Stimulated activated CD4-positive, alpha-beta T cell treated with anti-CD3 and anti-CD28 coated beads, Interleukin-4, amount 100 ng/mL, for 48 hours (primary cell): ENCODE results near the gene BAG5.
A peak's percentile ranks its signal among the peaks of the same experiment; 100 is the strongest.
"Not testable (repeated sequence)": the region's sequence is repeated elsewhere in the genome, so short reads cannot be mapped to it uniquely, and the experiment has no call there.

Experiments used
- DNase-seq, 2 donors: peaks; one replicate each; pipeline ENCODE4 v3.0.0-alpha.2; 2020; ENCODE audit warnings: low read depth in 2 of 2

Gene BAG5

GRCh38 chr14:103534576-103535061 is 27.8 kb downstream of the BAG5 start:
- no peak for DNase-seq

GRCh38 chr14:103533999-103534575 is 28.4 kb downstream of the BAG5 start:
- no peak for DNase-seq

GRCh38 chr14:103533137-103533998 is 29.1 kb downstream of the BAG5 start:
- DNase-seq = no peak

GRCh38 chr14:103532216-103533136 is 30.0 kb downstream of the BAG5 start:
- DNase-seq = no peak

GRCh38 chr14:103531421-103532215 is 30.8 kb downstream of the BAG5 start:
- DNase-seq = no peak

- no peak for DNase-seq
Observed at GRCh38 chr14:103530831-103531230, 31.6 kb downstream of the BAG5 start.

- DNase-seq = peak in 1 of 2 donors; percentile 28
Observed at GRCh38 chr14:103530390-103530789, 32.1 kb downstream of the BAG5 start.

GRCh38 chr14:103529383-103530365 is 32.8 kb downstream of the BAG5 start:
- no peak for DNase-seq

GRCh38 chr14:103528587-103529382 is 33.7 kb downstream of the BAG5 start, which contains the start of gene TRMT61A:
TSS of gene TRMT61A (plus strand) at chr14:103529196. CDS start at chr14:103529979, 783 bp downstream.
- DNase-seq = peak; percentile 61 to 70

- no peak for DNase-seq
Observed at GRCh38 chr14:103528146-103528586, 34.3 kb downstream of the BAG5 start.

- DNase-seq = peak in 1 of 2 donors; percentile 25
Observed at GRCh38 chr14:103527408-103528145, 34.9 kb downstream of the BAG5 start.

GRCh38 chr14:103526914-103527248 is 35.6 kb downstream of the BAG5 start:
- no peak for DNase-seq

GRCh38 chr14:103526247-103526913 is 36.1 kb downstream of the BAG5 start:
- DNase-seq = no peak

GRCh38 chr14:103525430-103526246 is 36.8 kb downstream of the BAG5 start:
- not testable (repeated sequence) for DNase-seq

- DNase-seq = no peak
Observed at GRCh38 chr14:103524002-103524935, 38.2 kb downstream of the BAG5 start.

- DNase-seq = no peak
Observed at GRCh38 chr14:103523575-103523954, 38.9 kb downstream of the BAG5 start.
